B cell (primary cell): ENCODE data around the gene ANKRD33. TPM values are rescaled to one million over a fixed set of nuclear protein-coding genes. Genes with fewer than 3 reads are reported as not detected.

ENCODE experiments used
- ATAC-seq: fragments of 200-7000 bp; cut with Tn5 transposase; one replicate; pipeline ENCODE4 v1.10.0; 2021; ENCODE audit warnings: low read depth, mild to moderate bottlenecking, moderate number of reproducible peaks, moderate library complexity
- CTCF ChIA-PET: fragments of 350-600 bp; sonication (Branson Sonifier 250); formaldehyde crosslinking; loops from one replicate; lab custom pipeline; 2021; ENCODE audit warnings: antibody characterized with exemption, inconsistent platforms; lab: Charles Lee
- POLR2A ChIA-PET: fragments of 350-600 bp; sonication (Branson Sonifier 250); formaldehyde crosslinking; loops from one replicate; lab custom pipeline; 2021; ENCODE audit warnings: antibody characterized with exemption; lab: Charles Lee
- DNase-seq: peaks from one replicate; pipeline ENCODE4 v3.0.0; 2013
- H2AFZ ChIP-seq: 2 replicates; pipeline ENCODE4 v1.6.1; 2012; ENCODE audit warnings: mild to moderate bottlenecking, low read depth, low read length; ENCODE audit not compliant: insufficient read depth, poor library complexity, severe bottlenecking
- H3K27ac ChIP-seq, 2 donors: 1 replicate in 1 of 2; 2 replicates in 1 of 2; pipeline ENCODE4 v1.5.1; 2012 to 2013; ENCODE audit warnings: low read length in 2 of 2, mild to moderate bottlenecking in 2 of 2, moderate library complexity in 1 of 2
- H3K27me3 ChIP-seq, 4 experiments: fragments of 200-600 bp in 1 of 4; sonication (generic) in 1 of 4; replicated peaks in 1 of 4; 1 replicate in 2 of 4; 2 replicates in 2 of 4; pipeline versions ENCODE4 v1.6.1 to v1.7.0; 2013 to 2016; ENCODE audit warnings: low read length in 3 of 4, mild to moderate bottlenecking in 2 of 4, mixed read lengths in 1 of 4, moderate library complexity in 1 of 4; ENCODE audit not compliant: insufficient read depth in 4 of 4, control insufficient read depth in 3 of 4; ENCODE audit errors: control extremely low read depth in 1 of 4
- H3K36me3 ChIP-seq, 2 experiments: replicated peaks in 1 of 2; 1 replicate in 1 of 2; 2 replicates in 1 of 2; pipeline versions ENCODE4 v1.6.1 to v1.7.1; 2013; ENCODE audit warnings: low read length in 1 of 2; ENCODE audit not compliant: insufficient read depth in 2 of 2, control insufficient read depth in 1 of 2; ENCODE audit errors: control extremely low read depth in 1 of 2, extremely low read depth in 1 of 2
- H3K4me1 ChIP-seq, 2 donors: fragments of 200-600 bp in 1 of 2; sonication (generic) in 1 of 2; 1 replicate in 1 of 2; 2 replicates in 1 of 2; pipeline versions ENCODE4 v1.5.1 to v1.6.1; 2013 to 2017; ENCODE audit warnings: low read length in 2 of 2; ENCODE audit not compliant: control insufficient read depth in 2 of 2, insufficient read depth in 2 of 2
- H3K4me2 ChIP-seq: replicated peaks from 2 replicates; pipeline ENCODE3; 2012; ENCODE audit warnings: mild to moderate bottlenecking, low read depth, low read length; ENCODE audit not compliant: poor library complexity, severe bottlenecking
- H3K4me3 ChIP-seq, 5 experiments: fragments of 200-600 bp in 1 of 5; sonication (generic) in 1 of 5; 1 replicate in 3 of 5; 2 replicates in 2 of 5; pipeline versions ENCODE4 v1.5.1 to v1.7.0; 2011 to 2016; ENCODE audit warnings: low read length in 4 of 5, mild to moderate bottlenecking in 4 of 5, low read depth in 2 of 5, control low read depth in 1 of 5, moderate library complexity in 1 of 5; ENCODE audit not compliant: insufficient read depth in 1 of 5; ENCODE audit errors: control extremely low read depth in 1 of 5, extremely low read depth in 1 of 5
- H3K79me2 ChIP-seq: fragments of 200-600 bp; sonication (generic); one replicate; pipeline ENCODE4 v1.6.0; 2016; ENCODE audit warnings: low read length; ENCODE audit not compliant: control insufficient read depth, insufficient read depth
- H3K9ac ChIP-seq: fragments of 200-600 bp; sonication (generic); 2 replicates; pipeline ENCODE4 v1.6.1; 2017; ENCODE audit warnings: mild to moderate bottlenecking, low read length, moderate library complexity
- H3K9me3 ChIP-seq, 3 donors: one replicate each; pipeline versions ENCODE4 v1.6.1 to v1.7.1; 2013; ENCODE audit warnings: low read length in 2 of 3; ENCODE audit not compliant: control insufficient read depth in 2 of 3, insufficient read depth in 1 of 3; ENCODE audit errors: control extremely low read depth in 1 of 3
- H4K20me1 ChIP-seq: 2 replicates; pipeline ENCODE4 v1.6.0; 2012; ENCODE audit warnings: mild to moderate bottlenecking, low read length; ENCODE audit not compliant: insufficient read depth, control insufficient read depth, poor library complexity, severe bottlenecking
- H3K27ac Mint-ChIP-seq: one replicate; pipeline ENCODE4 v1.8.0; 2021; ENCODE audit warnings: mixed read lengths
- H3K27me3 Mint-ChIP-seq: one replicate; pipeline ENCODE4 v1.8.0; 2021; ENCODE audit warnings: mixed read lengths
- H3K4me1 Mint-ChIP-seq: one replicate; pipeline ENCODE4 v1.8.0; 2021; ENCODE audit warnings: mixed read lengths
- H3K4me3 Mint-ChIP-seq: one replicate; pipeline ENCODE4 v1.8.0; 2021; ENCODE audit warnings: mixed read lengths
- H3K9me3 Mint-ChIP-seq: one replicate; pipeline ENCODE4 v1.8.0; 2022; ENCODE audit warnings: mixed read lengths; ENCODE audit not compliant: insufficient read depth
- CTCF ChIP-seq: fragments of 200-600 bp; IDR thresholded peaks from one replicate; pipeline ENCODE4 v1.8.0; 2022; ENCODE audit warnings: antibody characterized with exemption, mild to moderate bottlenecking
- EZH2 ChIP-seq: IDR thresholded peaks from 2 replicates; pipeline ENCODE4 v1.6.1; 2012; ENCODE audit warnings: borderline replicate concordance, low read depth, mild to moderate bottlenecking, moderate library complexity, low read length; ENCODE audit not compliant: insufficient read depth, poor library complexity, severe bottlenecking
- WGBS: methylation state at CpG from one replicate; pipeline ENCODE4 v1.1.5; 2013; ENCODE audit warnings: missing lambda C conversion rate; ENCODE audit not compliant: insufficient coverage; 5-methylcytosine and 5-hydroxymethylcytosine counted together
- intact Hi-C: fragments of 100-400 bp; cut with micrococcal nuclease; formaldehyde crosslinking; loops from one replicate; pipeline ENCODE4 v1.10.0; 2022
- polyA plus RNA-seq: library from polyadenylated mRNA; depleted of rRNA; stranded (reverse); fragments of >200 nt; gene quantifications from 2 replicates; pipeline ENCODE4 v1.2.3, GENCODE V29; 2012
- total RNA-seq, 2 donors: library from RNA; stranded (reverse); fragments of 120-200 nt in 1 of 2; gene quantifications; 1 replicate in 1 of 2; 2 replicates in 1 of 2; pipeline versions ENCODE4 v1.2.3 to v1.2.4, GENCODE V29; 2013 to 2022

The ANKRD33 gene
- total and polyA plus RNA-seq, 2 donors (not counting 1 experiment from before 2014, with no cell fraction given) = not detected

- no peak within 1 kb of the TSS for H3K27ac Mint-ChIP-seq
- H3K9me3 ChIP-seq = peaks cover 0 to 4% (median 0%) of the 10 kb centered on the region in 3 donors
- H3K9ac ChIP-seq = no peak within 1 kb of the TSS
- no peaks in the 10 kb centered on the region for H3K79me2 ChIP-seq
- H3K4me2 ChIP-seq = peak within 1 kb of the TSS; percentile 54
- no peaks in the 10 kb centered on the region for H3K9me3 Mint-ChIP-seq
- peaks cover 4% of the 10 kb centered on the region for H3K4me1 Mint-ChIP-seq
- H3K27ac ChIP-seq = no peak within 1 kb of the TSS
- peak within 1 kb of the TSS in 1 of 5 experiments; percentile 29 for H3K4me3 ChIP-seq
- no peaks in the 10 kb centered on the region for H4K20me1 ChIP-seq
- peaks cover 0 to 23% (median 16%) of the 10 kb centered on the region in 4 experiments for H3K27me3 ChIP-seq
- ChIA-PET CTCF (interaction anchor here (1.0 to 2.0 kb wide), 2 partner anchors 16 to 87 kb away, joined by 3 to 7 read pairs; no protein-coding TSS in a partner anchor), POLR2A (interaction anchor here (1.0 kb wide), 1 partner anchor 16 kb away, joined by 3 read pairs; no protein-coding TSS in a partner anchor)
- H3K4me1 ChIP-seq = peaks cover 0 to 10% of the 10 kb centered on the region in 2 donors
- DNase-seq = no peak
- H2AFZ ChIP-seq = peak within 1 kb of the TSS; percentile 58
- no peak for ATAC-seq
- H3K27me3 Mint-ChIP-seq = peaks cover 44% of the 10 kb centered on the region
- no peak for TF ChIP-seq EZH2
- intact Hi-C loops = no loop called here
- H3K36me3 ChIP-seq = no peaks in the 10 kb centered on the region
- WGBS = 19% methylated on average over 71 of the region's 74 CpGs
- H3K4me3 Mint-ChIP-seq = no peak within 1 kb of the TSS
Measured at GRCh38 chr12:51907083-51907855, 19.4 kb downstream of the ANKRD33 start, which contains the start of gene ACVRL1. ACVRL1 (plus strand) TSS chr12:51907504; CDS start chr12:51912475, 4,971 bp downstream.

GRCh38 chr12:51907856-51908425 is 20.0 kb downstream of the ANKRD33 start:
- Mint-ChIP-seq H3K27me3 (peaks cover 46% of the 10 kb centered on the region), H3K9me3 (no peaks in the 10 kb centered on the region), H3K4me1 (peaks cover 4% of the 10 kb centered on the region), H3K4me3 (no peak overlapping the region), H3K27ac (no peak overlapping the region)
- Histone ChIP-seq H2AFZ (no peak overlapping the region), H3K4me1 (peaks cover 0 to 10% of the 10 kb centered on the region in 2 donors), H3K4me3 (no peak overlapping the region), H3K79me2 (no peaks in the 10 kb centered on the region), H3K27me3 (peaks cover 0 to 23% (median 16%) of the 10 kb centered on the region in 4 experiments), H3K4me2 (peak overlapping the region; percentile 54), H3K9ac (no peak overlapping the region), H3K27ac (no peak overlapping the region), H3K36me3 (no peaks in the 10 kb centered on the region), H4K20me1 (no peaks in the 10 kb centered on the region), H3K9me3 (no peaks in the 10 kb centered on the region)
- TF ChIP-seq EZH2 (no peak), CTCF (no peak)
- intact Hi-C loops = no loop called here
- ChIA-PET POLR2A (interaction anchor here (1.0 kb wide), 1 partner anchor 15 kb away, joined by 3 read pairs; no protein-coding TSS in a partner anchor), CTCF (interaction anchor here (2.0 kb wide), 1 partner anchor 15 kb away, joined by 7 read pairs; no protein-coding TSS in a partner anchor)
- DNase-seq (no peak), ATAC-seq (no peak)
- WGBS = 91% methylated on average over 7 of the region's 7 CpGs
